Mesenchymal stem cell (in vitro differentiated cells and primary cell): ENCODE results near the gene IFI27.

Experiments
- DNase-seq: peaks from one replicate; pipeline ENCODE4 v3.0.0-alpha.2; 2013
- H2AFZ ChIP-seq: one replicate; pipeline ENCODE4 v1.6.1; 2013; ENCODE audit warnings: low read depth, mild to moderate bottlenecking, control low read depth, inconsistent platforms, low read length, moderate library complexity
- H2AK5ac ChIP-seq: 2 replicates; pipeline ENCODE4 v1.6.1; 2013; ENCODE audit warnings: low read length, moderate library complexity, mild to moderate bottlenecking, inconsistent platforms; ENCODE audit not compliant: severe bottlenecking
- H2BK120ac ChIP-seq: one replicate; pipeline ENCODE4 v1.6.1; 2013; ENCODE audit warnings: low read depth, mild to moderate bottlenecking, inconsistent platforms, low read length, moderate library complexity
- H2BK12ac ChIP-seq, 2 experiments: one replicate each; pipeline ENCODE4 v1.6.1; 2013; ENCODE audit warnings: inconsistent platforms in 2 of 2, low read length in 2 of 2, mild to moderate bottlenecking in 2 of 2, moderate library complexity in 2 of 2, control low read depth in 1 of 2
- H2BK15ac ChIP-seq: one replicate; pipeline ENCODE4 v1.6.1; 2013; ENCODE audit warnings: mild to moderate bottlenecking, low read depth, inconsistent platforms; ENCODE audit not compliant: poor library complexity, severe bottlenecking
- H2BK5ac ChIP-seq: 2 replicates; pipeline ENCODE4 v1.6.1; 2013; ENCODE audit warnings: low read depth, mild to moderate bottlenecking, low read length, control low read depth, inconsistent platforms; ENCODE audit not compliant: poor library complexity, severe bottlenecking
- H3K14ac ChIP-seq, 2 experiments: one replicate each; pipeline ENCODE4 v1.6.1; 2013; ENCODE audit warnings: inconsistent platforms in 2 of 2, low read length in 2 of 2, control low read depth in 1 of 2, mild to moderate bottlenecking in 1 of 2, moderate library complexity in 1 of 2
- H3K18ac ChIP-seq, 2 experiments: one replicate each; pipeline ENCODE4 v1.6.1; 2013; ENCODE audit warnings: inconsistent platforms in 2 of 2, low read length in 2 of 2, control low read depth in 1 of 2, low read depth in 1 of 2, mild to moderate bottlenecking in 1 of 2
- H3K23ac ChIP-seq, 2 experiments: one replicate each; pipeline ENCODE4 v1.6.1; 2013; ENCODE audit warnings: inconsistent platforms in 2 of 2, low read length in 2 of 2, mild to moderate bottlenecking in 2 of 2, moderate library complexity in 2 of 2, control low read depth in 1 of 2
- H3K27ac ChIP-seq: 2 replicates; pipeline ENCODE4 v1.5.1; 2013; ENCODE audit warnings: mild to moderate bottlenecking, moderate library complexity, low read length, control low read depth, inconsistent platforms; ENCODE audit not compliant: poor library complexity, severe bottlenecking
- H3K27me3 ChIP-seq, 2 experiments: 2 replicates each; pipeline versions ENCODE4 v1.6.1 to v1.7.0; 2013; ENCODE audit warnings: low read length in 2 of 2, mild to moderate bottlenecking in 2 of 2, moderate library complexity in 2 of 2, control low read depth in 1 of 2, inconsistent platforms in 1 of 2; ENCODE audit not compliant: control insufficient read depth in 1 of 2, insufficient read depth in 1 of 2
- H3K36me3 ChIP-seq, 2 experiments: 2 replicates each; pipeline versions ENCODE4 v1.6.1 to v1.7.0; 2013; ENCODE audit warnings: low read length in 2 of 2, control low read depth in 1 of 2, inconsistent platforms in 1 of 2, low read depth in 1 of 2, mild to moderate bottlenecking in 1 of 2; ENCODE audit not compliant: insufficient read depth in 2 of 2, control insufficient read depth in 1 of 2
- H3K4ac ChIP-seq, 2 experiments: one replicate each; pipeline ENCODE4 v1.6.1; 2013; ENCODE audit warnings: inconsistent platforms in 2 of 2, low read length in 2 of 2, mild to moderate bottlenecking in 2 of 2, moderate library complexity in 2 of 2, control low read depth in 1 of 2, low read depth in 1 of 2
- H3K4me1 ChIP-seq: 2 replicates; pipeline ENCODE4 v1.6.1; 2013; ENCODE audit warnings: low read depth, low read length, control low read depth; ENCODE audit not compliant: control insufficient read depth, insufficient read depth
- H3K4me2 ChIP-seq: 2 replicates; pipeline ENCODE4 v1.6.1; 2013; ENCODE audit warnings: low read length, mild to moderate bottlenecking, inconsistent platforms; ENCODE audit not compliant: poor library complexity, severe bottlenecking
- H3K4me3 ChIP-seq, 2 experiments: 2 replicates each; pipeline versions ENCODE4 v1.5.1 to v1.7.0; 2013; ENCODE audit warnings: low read length in 2 of 2, mild to moderate bottlenecking in 2 of 2, control low read depth in 1 of 2, low read depth in 1 of 2; ENCODE audit not compliant: insufficient read depth in 1 of 2
- H3K79me1 ChIP-seq: replicated peaks from 2 replicates; pipeline ENCODE4 v1.6.1; 2013; ENCODE audit warnings: mild to moderate bottlenecking, control low read depth, low read length, inconsistent platforms; ENCODE audit not compliant: poor library complexity, severe bottlenecking
- H3K9ac ChIP-seq: 2 replicates; pipeline ENCODE4 v1.7.0; 2013; ENCODE audit warnings: mild to moderate bottlenecking, low read length, moderate library complexity
- H3K9me3 ChIP-seq: 2 replicates; pipeline ENCODE4 v1.7.0; 2013; ENCODE audit warnings: mild to moderate bottlenecking, low read length; ENCODE audit not compliant: control insufficient read depth
- H4K8ac ChIP-seq: one replicate; pipeline ENCODE4 v1.6.1; 2013; ENCODE audit warnings: inconsistent platforms, mild to moderate bottlenecking, low read length, moderate library complexity
- H4K91ac ChIP-seq: one replicate; pipeline ENCODE4 v1.6.1; 2013; ENCODE audit warnings: mild to moderate bottlenecking, low read length, inconsistent platforms
- WGBS: methylation state at CpG from one replicate; pipeline ENCODE4 v1.1.7; 2013; ENCODE audit warnings: mixed read lengths; 5-methylcytosine and 5-hydroxymethylcytosine counted together

Gene IFI27

GRCh38 chr14:94088516-94088915 lies 22.0 kb upstream of the IFI27 start:
- Histone ChIP-seq H3K14ac (no peak overlapping the region), H3K79me1 (peaks cover 23% of the 10 kb centered on the region), H3K9me3 (no peaks in the 10 kb centered on the region), H3K27ac (no peak overlapping the region), H2AFZ (no peak overlapping the region), H4K91ac (no peak overlapping the region), H3K23ac (no peak overlapping the region), H3K4me3 (no peak overlapping the region), H3K4ac (no peak overlapping the region), H3K4me2 (no peak overlapping the region), H2BK15ac (no peak overlapping the region), H2BK5ac (no peak overlapping the region), H3K4me1 (no peaks in the 10 kb centered on the region), H3K27me3 (no peaks in the 10 kb centered on the region), H2BK120ac (no peak overlapping the region), H2BK12ac (no peak overlapping the region), H4K8ac (no peak overlapping the region), H3K18ac (no peak overlapping the region), H3K36me3 (no peaks in the 10 kb centered on the region), H3K9ac (no peak overlapping the region), H2AK5ac (no peak overlapping the region)
- DNase-seq = peak; percentile 50
- 35% methylated on average over 4 of the region's 5 CpGs for WGBS

- Histone ChIP-seq H3K36me3 (no peaks in the 10 kb centered on the region), H3K4me2 (no peak overlapping the region), H3K4me3 (no peak overlapping the region), H4K91ac (no peak overlapping the region), H3K9ac (no peak overlapping the region), H2AFZ (no peak overlapping the region), H3K79me1 (peaks cover 23% of the 10 kb centered on the region), H3K4ac (no peak overlapping the region), H2BK12ac (no peak overlapping the region), H4K8ac (no peak overlapping the region), H2BK5ac (no peak overlapping the region), H3K4me1 (no peaks in the 10 kb centered on the region), H2AK5ac (no peak overlapping the region), H3K14ac (no peak overlapping the region), H2BK120ac (no peak overlapping the region), H3K27me3 (no peaks in the 10 kb centered on the region), H2BK15ac (no peak overlapping the region), H3K27ac (no peak overlapping the region), H3K18ac (peak overlapping the region in 1 of 2 experiments; percentile 34), H3K9me3 (no peaks in the 10 kb centered on the region), H3K23ac (no peak overlapping the region)
- 57% methylated on average over 4 of the region's 4 CpGs for WGBS
- DNase-seq = no peak
Observed at GRCh38 chr14:94089479-94089878, 21.1 kb upstream of the IFI27 start.

- H2AFZ ChIP-seq = no peak overlapping the region
- H4K8ac ChIP-seq = no peak overlapping the region
- H2BK120ac ChIP-seq = no peak overlapping the region
- no peak overlapping the region for H2BK15ac ChIP-seq
- no peak overlapping the region for H2BK5ac ChIP-seq
- H3K9ac ChIP-seq = no peak overlapping the region
- no peaks in the 10 kb centered on the region for H3K4me1 ChIP-seq
- no peak for DNase-seq
- no CpG with 5 or more reads among the region's 2 CpGs for WGBS
- H3K4ac ChIP-seq = no peak overlapping the region
- H3K79me1 ChIP-seq = peaks cover 11% of the 10 kb centered on the region
- H2BK12ac ChIP-seq = no peak overlapping the region
- H3K23ac ChIP-seq = no peak overlapping the region
- no peak overlapping the region for H3K18ac ChIP-seq
- no peak overlapping the region for H3K14ac ChIP-seq
- H3K4me3 ChIP-seq = no peak overlapping the region
- H3K4me2 ChIP-seq = no peak overlapping the region
- no peaks in the 10 kb centered on the region for H3K27me3 ChIP-seq
- no peaks in the 10 kb centered on the region for H3K9me3 ChIP-seq
- no peak overlapping the region for H4K91ac ChIP-seq
- peaks cover 9 to 10% of the 10 kb centered on the region in 2 experiments for H3K36me3 ChIP-seq
- no peak overlapping the region for H3K27ac ChIP-seq
- no peak overlapping the region for H2AK5ac ChIP-seq
Observed at GRCh38 chr14:94093418-94093817, 17.1 kb upstream of the IFI27 start.

- H3K9me3 ChIP-seq = no peaks in the 10 kb centered on the region
- H3K4ac ChIP-seq = no peak overlapping the region
- H2BK5ac ChIP-seq = no peak overlapping the region
- H2AFZ ChIP-seq = no peak overlapping the region
- no peak overlapping the region for H4K91ac ChIP-seq
- H2BK120ac ChIP-seq = no peak overlapping the region
- peaks cover 7% of the 10 kb centered on the region for H3K79me1 ChIP-seq
- no peak overlapping the region for H4K8ac ChIP-seq
- peaks cover 8% of the 10 kb centered on the region for H3K4me1 ChIP-seq
- no peak overlapping the region for H3K23ac ChIP-seq
- no peak overlapping the region for H3K9ac ChIP-seq
- H3K14ac ChIP-seq = no peak overlapping the region
- WGBS = 100% methylated on average over 4 of the region's 4 CpGs
- no peak overlapping the region for H2BK12ac ChIP-seq
- no peak overlapping the region for H3K4me2 ChIP-seq
- H3K27ac ChIP-seq = no peak overlapping the region
- H3K36me3 ChIP-seq = peaks cover 10 to 18% of the 10 kb centered on the region in 2 experiments
- no peak overlapping the region for H2AK5ac ChIP-seq
- no peak for DNase-seq
- no peak overlapping the region for H2BK15ac ChIP-seq
- no peak overlapping the region for H3K4me3 ChIP-seq
- no peak overlapping the region for H3K18ac ChIP-seq
- no peaks in the 10 kb centered on the region for H3K27me3 ChIP-seq
Observed at GRCh38 chr14:94097091-94097490, 13.4 kb upstream of the IFI27 start.
